GM23338 (cell line): ENCODE results near the gene ASS1. TPM values are rescaled to one million over a fixed set of nuclear protein-coding genes. Genes with fewer than 3 reads are reported as not detected.

Experiments
- ATAC-seq: fragments of 200-7000 bp; cut with Tn5 transposase; 3 replicates; pipeline ENCODE4 v1.9.1; 2020
- DNase-seq: peaks from one replicate; pipeline ENCODE4 v3.0.0-alpha.2; 2015; ENCODE audit warnings: low spot score
- H2AFZ ChIP-seq: fragments of 200-600 bp; sonication (generic); 2 replicates; pipeline ENCODE4 v1.8.0; 2016; ENCODE audit warnings: antibody characterized with exemption, mild to moderate bottlenecking, moderate library complexity
- H3F3A ChIP-seq: fragments of 200-600 bp; sonication (generic); replicated peaks from 2 replicates; pipeline ENCODE4 v1.8.0; 2017; ENCODE audit warnings: antibody characterized with exemption, mixed run types, low read depth
- H3K27ac ChIP-seq: fragments of 200-600 bp; sonication (generic); 2 replicates; pipeline ENCODE4 v1.6.1; 2016; ENCODE audit warnings: low read depth
- H3K27me3 ChIP-seq: fragments of 200-600 bp; sonication (generic); 2 replicates; pipeline ENCODE4 v1.8.0; 2016; ENCODE audit warnings: mild to moderate bottlenecking, mixed run types, moderate library complexity; ENCODE audit not compliant: insufficient read depth
- H3K36me3 ChIP-seq: fragments of 200-600 bp; sonication (generic); 2 replicates; pipeline ENCODE4 v1.8.0; 2016; ENCODE audit warnings: mild to moderate bottlenecking; ENCODE audit not compliant: insufficient read depth
- H3K4me1 ChIP-seq: fragments of 200-600 bp; sonication (generic); 2 replicates; pipeline ENCODE4 v1.8.0; 2016; ENCODE audit warnings: mild to moderate bottlenecking, moderate library complexity; ENCODE audit not compliant: insufficient read depth
- H3K4me2 ChIP-seq: fragments of 200-600 bp; sonication (generic); 2 replicates; pipeline ENCODE4 v1.7.1; 2017; ENCODE audit warnings: mixed run types
- H3K4me3 ChIP-seq: fragments of 200-600 bp; sonication (generic); 2 replicates; pipeline ENCODE4 v1.6.1; 2016; ENCODE audit warnings: mixed run types
- H3K79me2 ChIP-seq: fragments of 200-600 bp; sonication (generic); replicated peaks from 2 replicates; pipeline ENCODE4 v1.8.0; 2017; ENCODE audit warnings: mild to moderate bottlenecking; ENCODE audit not compliant: insufficient read depth
- H3K9me2 ChIP-seq: fragments of 200-600 bp; sonication (generic); 2 replicates; pipeline ENCODE4 v1.8.0; 2017; ENCODE audit not compliant: insufficient read depth
- H4K20me1 ChIP-seq: fragments of 200-600 bp; sonication (generic); replicated peaks from 2 replicates; pipeline ENCODE4 v1.8.0; 2017; ENCODE audit warnings: mild to moderate bottlenecking; ENCODE audit not compliant: insufficient read depth
- H3K27ac Mint-ChIP-seq: 2 replicates; pipeline ENCODE4 v1.8.0; 2020; ENCODE audit warnings: inconsistent platforms, mild to moderate bottlenecking, moderate library complexity, mixed read lengths
- H3K27me3 Mint-ChIP-seq: 3 replicates; pipeline ENCODE4 v1.8.0; 2022; ENCODE audit warnings: low read depth, mild to moderate bottlenecking, moderate library complexity, mixed read lengths, inconsistent platforms; ENCODE audit not compliant: insufficient read depth, poor library complexity
- H3K36me3 Mint-ChIP-seq: 3 replicates; pipeline ENCODE4 v1.8.0; 2021; ENCODE audit warnings: low read depth, mild to moderate bottlenecking, inconsistent platforms, moderate library complexity, mixed read lengths
- H3K4me1 Mint-ChIP-seq: 3 replicates; pipeline ENCODE4 v1.8.0; 2020; ENCODE audit warnings: mild to moderate bottlenecking, inconsistent platforms, mixed read lengths
- H3K4me3 Mint-ChIP-seq: 3 replicates; pipeline ENCODE4 v1.8.0; 2021; ENCODE audit warnings: moderate library complexity, mild to moderate bottlenecking, inconsistent platforms, mixed read lengths
- H3K9me3 Mint-ChIP-seq: 3 replicates; pipeline ENCODE4 v1.8.0; 2020; ENCODE audit warnings: moderate library complexity, mild to moderate bottlenecking, inconsistent platforms, mixed read lengths
- CREB1 ChIP-seq: fragments of 250-450 bp; sonication (Bioruptor Pico); IDR thresholded peaks from 2 replicates; pipeline ENCODE4 v1.5.0; 2020; ENCODE audit warnings: low read depth, mild to moderate bottlenecking, moderate library complexity
- CTCF ChIP-seq, 2 experiments: fragments of 200-600 bp in 1 of 2; sonication (generic) in 1 of 2; conservative IDR thresholded peaks; 2 replicates each; pipeline versions ENCODE4 v1.5.1 to v1.6.1; 2016 to 2017; ENCODE audit warnings: antibody characterized with exemption in 2 of 2, low read depth in 2 of 2, mild to moderate bottlenecking in 2 of 2, moderate library complexity in 1 of 2
- EZH2 ChIP-seq: fragments of 200-600 bp; sonication (generic); IDR thresholded peaks from one replicate; pipeline ENCODE4 v1.8.0; 2017; ENCODE audit warnings: antibody characterized with exemption, mild to moderate bottlenecking, low read depth; ENCODE audit not compliant: unreplicated experiment
- EZH2phosphoT487 ChIP-seq: fragments of 200-600 bp; sonication (generic); IDR thresholded peaks from one replicate; pipeline ENCODE4 v1.8.1; 2018; ENCODE audit warnings: antibody characterized with exemption; ENCODE audit not compliant: unreplicated experiment
- JUNB ChIP-seq: IDR thresholded peaks from one replicate; pipeline ENCODE4 v1.6.1; 2016; ENCODE audit warnings: antibody characterized with exemption; ENCODE audit not compliant: unreplicated experiment
- NANOG ChIP-seq: IDR thresholded peaks from 2 replicates; pipeline ENCODE4 v1.6.1; 2016; ENCODE audit warnings: antibody characterized with exemption, borderline replicate concordance
- POLR2AphosphoS5 ChIP-seq: IDR thresholded peaks from 2 replicates; pipeline ENCODE4 v1.6.1; 2016; ENCODE audit warnings: antibody characterized with exemption, low read depth
- REST ChIP-seq: IDR thresholded peaks from one replicate; pipeline ENCODE4 v1.6.1; 2018; ENCODE audit warnings: antibody characterized with exemption; ENCODE audit not compliant: unreplicated experiment
- STAT1 ChIP-seq: IDR thresholded peaks from one replicate; pipeline ENCODE4 v1.6.1; 2016; ENCODE audit warnings: antibody characterized with exemption; ENCODE audit not compliant: unreplicated experiment
- ZNF114 ChIP-seq: fragments of 250-450 bp; sonication (Bioruptor Pico); IDR thresholded peaks from 2 replicates; pipeline ENCODE4 v1.5.0; 2020; ENCODE audit warnings: mild to moderate bottlenecking, moderate library complexity
- ZNF331 ChIP-seq: fragments of 250-450 bp; sonication (Bioruptor Pico); IDR thresholded peaks from 2 replicates; pipeline ENCODE4 v1.5.0; 2020; ENCODE audit warnings: low read depth, mild to moderate bottlenecking, moderate library complexity
- polyA plus RNA-seq: library from polyadenylated mRNA; unstranded; fragments of >200 nt; fragmentation: Nextera tagmentation; extraction: Ambion mirVana; gene quantifications from 2 replicates; pipeline ENCODE4 v1.2.1, GENCODE V29; 2016
- total RNA-seq: library from RNA; depleted of rRNA; stranded (reverse); fragments of >200 nt; shearing (Covaris generic); gene quantifications from 2 replicates; pipeline ENCODE4 v1.2.3, GENCODE V29; 2014
- TF ChIP-seq, protein P1 (sequence below): IDR thresholded peaks from 2 replicates; pipeline ENCODE4 v1.6.1; 2016; ENCODE audit warnings: antibody characterized with exemption
- TF ChIP-seq, protein P2 (sequence below): fragments of 250-450 bp; sonication (Bioruptor Pico); IDR thresholded peaks from 2 replicates; pipeline ENCODE4 v1.5.0; 2020; ENCODE audit warnings: mild to moderate bottlenecking, moderate library complexity

The ASS1 gene
- total and polyA plus RNA-seq, 2 experiments from 2014 or later, result 65.8 to 103 TPM

DNA sequence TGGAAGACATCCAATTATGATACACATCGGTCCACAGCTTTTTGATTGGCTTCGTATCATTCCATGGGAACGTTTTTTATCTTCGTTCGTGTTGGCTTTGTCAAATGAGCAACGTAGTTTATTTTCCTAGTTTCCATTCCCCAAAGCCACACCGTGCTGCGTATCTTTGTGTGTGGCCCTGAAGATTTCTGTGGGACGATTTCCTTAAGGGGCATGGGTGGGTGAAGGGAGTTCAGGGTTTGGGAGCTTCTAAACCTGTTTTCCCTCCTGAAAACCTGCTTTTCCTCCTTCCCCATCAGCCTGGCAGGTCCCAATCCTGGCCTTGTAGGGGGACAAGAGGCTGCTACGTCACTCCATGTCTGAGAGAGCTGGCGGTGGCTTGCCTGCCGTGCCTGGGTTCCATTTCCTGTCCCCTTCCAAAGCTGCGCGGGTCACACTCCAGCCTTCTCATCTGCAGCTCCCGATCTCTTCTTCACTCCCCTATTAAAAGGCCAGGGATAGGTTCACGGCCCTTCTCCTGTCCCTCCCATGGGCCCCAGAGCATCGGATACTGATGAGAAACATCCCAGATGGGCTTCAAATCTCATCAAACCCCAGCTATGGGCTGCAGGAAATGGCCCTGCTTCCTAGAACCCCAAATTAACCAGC lies 23.5 kb upstream of the ASS1 start:
- Histone ChIP-seq H3K4me3 (no peak overlapping the region), H4K20me1 (no peaks in the 10 kb centered on the region), H3K36me3 (no peaks in the 10 kb centered on the region), H3F3A (no peaks in the 10 kb centered on the region), H3K4me1 (peaks cover 7% of the 10 kb centered on the region; the same call in 1 of the 2 replicates), H2AFZ (0 out of 2 replicates have a peak overlapping the region, but pooled peaks have one; percentile 48), H3K9me2 (no peaks in the 10 kb centered on the region), H3K27me3 (no peaks in the 10 kb centered on the region), H3K27ac (0 out of 2 replicates have a peak overlapping the region, but pooled peaks have one; percentile 59), H3K4me2 (no peak overlapping the region), H3K79me2 (no peaks in the 10 kb centered on the region)
- H3K9me3 Mint-ChIP-seq, result peaks cover 4% of the 10 kb centered on the region
- no peak for ATAC-seq
- H3K27me3 Mint-ChIP-seq, result peaks cover 6% of the 10 kb centered on the region
- H3K36me3 Mint-ChIP-seq, result peaks cover 15% of the 10 kb centered on the region
- TF ChIP-seq, protein P1, sequence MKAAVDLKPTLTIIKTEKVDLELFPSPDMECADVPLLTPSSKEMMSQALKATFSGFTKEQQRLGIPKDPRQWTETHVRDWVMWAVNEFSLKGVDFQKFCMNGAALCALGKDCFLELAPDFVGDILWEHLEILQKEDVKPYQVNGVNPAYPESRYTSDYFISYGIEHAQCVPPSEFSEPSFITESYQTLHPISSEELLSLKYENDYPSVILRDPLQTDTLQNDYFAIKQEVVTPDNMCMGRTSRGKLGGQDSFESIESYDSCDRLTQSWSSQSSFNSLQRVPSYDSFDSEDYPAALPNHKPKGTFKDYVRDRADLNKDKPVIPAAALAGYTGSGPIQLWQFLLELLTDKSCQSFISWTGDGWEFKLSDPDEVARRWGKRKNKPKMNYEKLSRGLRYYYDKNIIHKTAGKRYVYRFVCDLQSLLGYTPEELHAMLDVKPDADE, result no peak
- no peak for TF ChIP-seq NANOG
- no peak for TF ChIP-seq EZH2
- TF ChIP-seq, protein P2, sequence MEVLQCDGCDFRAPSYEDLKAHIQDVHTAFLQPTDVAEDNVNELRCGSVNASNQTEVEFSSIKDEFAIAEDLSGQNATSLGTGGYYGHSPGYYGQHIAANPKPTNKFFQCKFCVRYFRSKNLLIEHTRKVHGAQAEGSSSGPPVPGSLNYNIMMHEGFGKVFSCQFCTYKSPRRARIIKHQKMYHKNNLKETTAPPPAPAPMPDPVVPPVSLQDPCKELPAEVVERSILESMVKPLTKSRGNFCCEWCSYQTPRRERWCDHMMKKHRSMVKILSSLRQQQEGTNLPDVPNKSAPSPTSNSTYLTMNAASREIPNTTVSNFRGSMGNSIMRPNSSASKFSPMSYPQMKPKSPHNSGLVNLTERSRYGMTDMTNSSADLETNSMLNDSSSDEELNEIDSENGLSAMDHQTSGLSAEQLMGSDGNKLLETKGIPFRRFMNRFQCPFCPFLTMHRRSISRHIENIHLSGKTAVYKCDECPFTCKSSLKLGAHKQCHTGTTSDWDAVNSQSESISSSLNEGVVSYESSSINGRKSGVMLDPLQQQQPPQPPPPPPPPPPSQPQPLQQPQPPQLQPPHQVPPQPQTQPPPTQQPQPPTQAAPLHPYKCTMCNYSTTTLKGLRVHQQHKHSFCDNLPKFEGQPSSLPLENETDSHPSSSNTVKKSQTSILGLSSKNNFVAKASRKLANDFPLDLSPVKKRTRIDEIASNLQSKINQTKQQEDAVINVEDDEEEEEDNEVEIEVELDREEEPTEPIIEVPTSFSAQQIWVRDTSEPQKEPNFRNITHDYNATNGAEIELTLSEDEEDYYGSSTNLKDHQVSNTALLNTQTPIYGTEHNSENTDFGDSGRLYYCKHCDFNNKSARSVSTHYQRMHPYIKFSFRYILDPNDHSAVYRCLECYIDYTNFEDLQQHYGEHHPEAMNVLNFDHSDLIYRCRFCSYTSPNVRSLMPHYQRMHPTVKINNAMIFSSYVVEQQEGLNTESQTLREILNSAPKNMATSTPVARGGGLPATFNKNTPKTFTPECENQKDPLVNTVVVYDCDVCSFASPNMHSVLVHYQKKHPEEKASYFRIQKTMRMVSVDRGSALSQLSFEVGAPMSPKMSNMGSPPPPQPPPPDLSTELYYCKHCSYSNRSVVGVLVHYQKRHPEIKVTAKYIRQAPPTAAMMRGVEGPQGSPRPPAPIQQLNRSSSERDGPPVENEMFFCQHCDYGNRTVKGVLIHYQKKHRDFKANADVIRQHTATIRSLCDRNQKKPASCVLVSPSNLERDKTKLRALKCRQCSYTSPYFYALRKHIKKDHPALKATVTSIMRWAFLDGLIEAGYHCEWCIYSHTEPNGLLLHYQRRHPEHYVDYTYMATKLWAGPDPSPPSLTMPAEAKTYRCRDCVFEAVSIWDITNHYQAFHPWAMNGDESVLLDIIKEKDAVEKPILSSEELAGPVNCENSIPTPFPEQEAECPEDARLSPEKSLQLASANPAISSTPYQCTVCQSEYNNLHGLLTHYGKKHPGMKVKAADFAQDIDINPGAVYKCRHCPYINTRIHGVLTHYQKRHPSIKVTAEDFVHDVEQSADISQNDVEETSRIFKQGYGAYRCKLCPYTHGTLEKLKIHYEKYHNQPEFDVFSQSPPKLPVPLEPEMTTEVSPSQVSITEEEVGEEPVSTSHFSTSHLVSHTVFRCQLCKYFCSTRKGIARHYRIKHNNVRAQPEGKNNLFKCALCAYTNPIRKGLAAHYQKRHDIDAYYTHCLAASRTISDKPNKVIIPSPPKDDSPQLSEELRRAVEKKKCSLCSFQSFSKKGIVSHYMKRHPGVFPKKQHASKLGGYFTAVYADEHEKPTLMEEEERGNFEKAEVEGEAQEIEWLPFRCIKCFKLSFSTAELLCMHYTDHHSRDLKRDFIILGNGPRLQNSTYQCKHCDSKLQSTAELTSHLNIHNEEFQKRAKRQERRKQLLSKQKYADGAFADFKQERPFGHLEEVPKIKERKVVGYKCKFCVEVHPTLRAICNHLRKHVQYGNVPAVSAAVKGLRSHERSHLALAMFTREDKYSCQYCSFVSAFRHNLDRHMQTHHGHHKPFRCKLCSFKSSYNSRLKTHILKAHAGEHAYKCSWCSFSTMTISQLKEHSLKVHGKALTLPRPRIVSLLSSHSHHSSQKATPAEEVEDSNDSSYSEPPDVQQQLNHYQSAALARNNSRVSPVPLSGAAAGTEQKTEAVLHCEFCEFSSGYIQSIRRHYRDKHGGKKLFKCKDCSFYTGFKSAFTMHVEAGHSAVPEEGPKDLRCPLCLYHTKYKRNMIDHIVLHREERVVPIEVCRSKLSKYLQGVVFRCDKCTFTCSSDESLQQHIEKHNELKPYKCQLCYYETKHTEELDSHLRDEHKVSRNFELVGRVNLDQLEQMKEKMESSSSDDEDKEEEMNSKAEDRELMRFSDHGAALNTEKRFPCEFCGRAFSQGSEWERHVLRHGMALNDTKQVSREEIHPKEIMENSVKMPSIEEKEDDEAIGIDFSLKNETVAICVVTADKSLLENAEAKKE (CRISPR knock-in tag), result no peak
- TF ChIP-seq CREB1, result no peak
- TF ChIP-seq ZNF114 (CRISPR knock-in tag), result no peak
- no peak for TF ChIP-seq POLR2AphosphoS5
- TF ChIP-seq ZNF331, result no peak
- TF ChIP-seq REST, result no peak
- TF ChIP-seq JUNB, result no peak
- no peak for TF ChIP-seq STAT1
- no peak for TF ChIP-seq CTCF (conservative IDR thresholded peaks at IDR 0.05; ENCODE audit: low read depth in 2 of 2)
- no peak for TF ChIP-seq EZH2phosphoT487
- H3K4me1 Mint-ChIP-seq, result peaks cover 21% of the 10 kb centered on the region
- no peak for DNase-seq
- no peak overlapping the region for H3K4me3 Mint-ChIP-seq
- peak overlapping the region; percentile 34; the same call in 1 of the 2 replicates for H3K27ac Mint-ChIP-seq
